HEK293 (cell line): ENCODE measurements around the gene CTSF.

Experiments
- CTCF ChIA-PET: fragments of 350-600 bp; formaldehyde crosslinking; extraction: SDS; loops from one replicate; lab custom pipeline; 2021; ENCODE audit warnings: antibody characterized with exemption; lab: Yijun Ruan, JAX
- POLR2A ChIA-PET: fragments of 300-600 bp; formaldehyde crosslinking; extraction: SDS; loops from one replicate; lab custom pipeline; 2020; ENCODE audit warnings: antibody characterized with exemption, inconsistent platforms; lab: Yijun Ruan, JAX
- H3K27ac ChIP-seq: fragments of 200-500 bp; sonication (Bioruptor generic); 2 replicates; pipeline ENCODE4 v1.5.1; 2014; ENCODE audit warnings: low read depth, low read length, control low read depth, inconsistent platforms; ENCODE audit errors: extremely low read depth
- H3K36me3 ChIP-seq, 2 experiments: fragments of 200-500 bp in 1 of 2; sonication (Bioruptor generic) in 1 of 2; 1 replicate in 1 of 2; 2 replicates in 1 of 2; pipeline ENCODE4 v1.5.1; 2014 to 2017; ENCODE audit warnings: inconsistent platforms in 2 of 2, low read length in 2 of 2; ENCODE audit not compliant: control insufficient read depth in 2 of 2, insufficient read depth in 1 of 2
- H3K4me1 ChIP-seq: fragments of 200-500 bp; sonication (Bioruptor generic); 2 replicates; pipeline ENCODE4 v1.5.1; 2014; ENCODE audit warnings: mild to moderate bottlenecking, low read length, inconsistent platforms; ENCODE audit not compliant: control insufficient read depth, insufficient read depth
- H3K4me3 ChIP-seq: 2 replicates; pipeline ENCODE4 v1.5.1; 2011; ENCODE audit warnings: low read depth, mild to moderate bottlenecking, control low read depth, low read length, moderate library complexity
- H3K9me3 ChIP-seq: fragments of 200-500 bp; sonication (Bioruptor generic); 2 replicates; pipeline ENCODE4 v1.5.1; 2014; ENCODE audit warnings: low read depth, low read length, inconsistent platforms; ENCODE audit not compliant: control insufficient read depth, insufficient read depth
- INSM2 ChIP-seq: fragments of 450-650 bp; formaldehyde crosslinking; IDR thresholded peaks from 2 replicates; pipeline ENCODE4 v1.5.1; 2016; ENCODE audit warnings: missing biosample characterization, missing genetic modification characterization
- KLF1 ChIP-seq: fragments of 450-650 bp; formaldehyde crosslinking; IDR thresholded peaks from 2 replicates; pipeline ENCODE4 v1.5.1; 2016; ENCODE audit warnings: missing biosample characterization, missing genetic modification characterization
- MEIS1 ChIP-seq: sonication (generic); formaldehyde crosslinking; IDR thresholded peaks from 2 replicates; pipeline ENCODE4 v1.8.1; 2022; ENCODE audit warnings: missing genetic modification reagents, mild to moderate bottlenecking, borderline replicate concordance
- YY1 ChIP-seq: fragments of 450-650 bp; formaldehyde crosslinking; IDR thresholded peaks from 2 replicates; pipeline ENCODE4 v1.5.1; 2018; ENCODE audit warnings: missing biosample characterization, missing genetic modification characterization
- ZBTB17 ChIP-seq: fragments of 450-650 bp; formaldehyde crosslinking; IDR thresholded peaks from 2 replicates; pipeline ENCODE4 v1.5.1; 2016; ENCODE audit warnings: missing biosample characterization, missing genetic modification characterization
- ZNF121 ChIP-seq: fragments of 450-650 bp; formaldehyde crosslinking; IDR thresholded peaks from 2 replicates; pipeline ENCODE4 v1.5.1; 2016; ENCODE audit warnings: missing biosample characterization, missing genetic modification characterization
- ZNF133 ChIP-seq: fragments of 450-650 bp; formaldehyde crosslinking; IDR thresholded peaks from 2 replicates; pipeline ENCODE4 v1.5.1; 2016; ENCODE audit warnings: missing biosample characterization, missing genetic modification characterization
- ZNF140 ChIP-seq: fragments of 450-650 bp; formaldehyde crosslinking; IDR thresholded peaks from 2 replicates; pipeline ENCODE4 v1.5.1; 2016; ENCODE audit warnings: missing biosample characterization, missing genetic modification characterization
- ZNF175 ChIP-seq: fragments of 450-650 bp; formaldehyde crosslinking; IDR thresholded peaks from 2 replicates; pipeline ENCODE4 v1.5.1; 2016; ENCODE audit warnings: missing biosample characterization, missing genetic modification characterization
- ZNF211 ChIP-seq: fragments of 450-650 bp; formaldehyde crosslinking; IDR thresholded peaks from 2 replicates; pipeline ENCODE4 v1.5.1; 2016; ENCODE audit warnings: low read depth, missing biosample characterization, missing genetic modification characterization
- ZNF341 ChIP-seq: fragments of 450-650 bp; formaldehyde crosslinking; IDR thresholded peaks from 2 replicates; pipeline ENCODE4; 2016; ENCODE audit warnings: low read depth, missing biosample characterization, missing genetic modification characterization
- ZNF426 ChIP-seq: fragments of 450-650 bp; formaldehyde crosslinking; IDR thresholded peaks from 2 replicates; pipeline ENCODE4 v1.5.1; 2017; ENCODE audit warnings: missing biosample characterization, missing genetic modification characterization, mild to moderate bottlenecking, inconsistent platforms, moderate library complexity
- ZNF529 ChIP-seq: fragments of 450-650 bp; formaldehyde crosslinking; IDR thresholded peaks from 2 replicates; pipeline ENCODE4 v1.5.1; 2017; ENCODE audit warnings: missing genetic modification characterization, missing biosample characterization; ENCODE audit not compliant: insufficient replicate concordance
- ZNF610 ChIP-seq: fragments of 450-650 bp; formaldehyde crosslinking; IDR thresholded peaks from 2 replicates; pipeline ENCODE4 v1.5.1; 2016; ENCODE audit warnings: missing biosample characterization, missing genetic modification characterization, borderline replicate concordance
- TF ChIP-seq, protein P1 (sequence below): fragments of 450-650 bp; formaldehyde crosslinking; IDR thresholded peaks from 2 replicates; pipeline ENCODE4 v1.5.1; 2016; ENCODE audit warnings: missing biosample characterization, missing genetic modification characterization
- TF ChIP-seq, protein P2 (sequence below): fragments of 450-650 bp; formaldehyde crosslinking; IDR thresholded peaks from 2 replicates; pipeline ENCODE4 v1.5.1; 2016; ENCODE audit warnings: missing biosample characterization, missing genetic modification characterization
- TF ChIP-seq, protein P3 (sequence below): fragments of 450-650 bp; IDR thresholded peaks from 2 replicates; pipeline ENCODE4 v1.5.1; 2018; ENCODE audit warnings: missing biosample characterization, missing genetic modification characterization
- TF ChIP-seq, protein P4 (sequence below): fragments of 450-650 bp; formaldehyde crosslinking; IDR thresholded peaks from 2 replicates; pipeline ENCODE4 v1.5.1; 2016; ENCODE audit warnings: missing biosample characterization, missing genetic modification characterization, borderline replicate concordance

CTSF gene

DNA sequence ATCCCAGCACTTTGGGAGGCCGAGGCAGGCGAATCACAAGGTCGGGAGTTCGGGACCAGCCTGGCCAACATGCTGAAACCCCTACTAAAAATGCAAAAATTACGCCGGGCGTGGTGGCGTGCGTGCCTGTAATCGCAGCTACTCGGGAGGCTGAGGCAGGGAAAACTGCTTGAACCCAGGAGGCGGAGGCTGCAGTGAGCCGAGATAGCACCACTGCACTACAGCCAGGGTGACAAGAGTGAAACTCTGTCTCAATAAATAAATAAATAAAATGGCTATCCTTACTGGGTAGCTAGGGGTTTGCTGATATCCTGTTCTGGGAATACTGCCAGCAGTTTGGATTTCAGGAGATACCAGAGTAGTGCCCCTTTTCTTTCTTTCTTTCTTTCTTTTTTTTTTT lies 45.7 kb upstream of the CTSF start:
- TF ChIP-seq, protein P1, sequence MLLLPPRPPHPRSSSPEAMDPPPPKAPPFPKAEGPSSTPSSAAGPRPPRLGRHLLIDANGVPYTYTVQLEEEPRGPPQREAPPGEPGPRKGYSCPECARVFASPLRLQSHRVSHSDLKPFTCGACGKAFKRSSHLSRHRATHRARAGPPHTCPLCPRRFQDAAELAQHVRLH (tag by site-specific recombination) = 0 out of 2 replicates have a peak, but pooled peaks have one; percentile 14
- TF ChIP-seq ZNF610 (tag by site-specific recombination) (no peak), ZNF140 (tag by site-specific recombination) (no peak)
- TF ChIP-seq, protein P2, sequence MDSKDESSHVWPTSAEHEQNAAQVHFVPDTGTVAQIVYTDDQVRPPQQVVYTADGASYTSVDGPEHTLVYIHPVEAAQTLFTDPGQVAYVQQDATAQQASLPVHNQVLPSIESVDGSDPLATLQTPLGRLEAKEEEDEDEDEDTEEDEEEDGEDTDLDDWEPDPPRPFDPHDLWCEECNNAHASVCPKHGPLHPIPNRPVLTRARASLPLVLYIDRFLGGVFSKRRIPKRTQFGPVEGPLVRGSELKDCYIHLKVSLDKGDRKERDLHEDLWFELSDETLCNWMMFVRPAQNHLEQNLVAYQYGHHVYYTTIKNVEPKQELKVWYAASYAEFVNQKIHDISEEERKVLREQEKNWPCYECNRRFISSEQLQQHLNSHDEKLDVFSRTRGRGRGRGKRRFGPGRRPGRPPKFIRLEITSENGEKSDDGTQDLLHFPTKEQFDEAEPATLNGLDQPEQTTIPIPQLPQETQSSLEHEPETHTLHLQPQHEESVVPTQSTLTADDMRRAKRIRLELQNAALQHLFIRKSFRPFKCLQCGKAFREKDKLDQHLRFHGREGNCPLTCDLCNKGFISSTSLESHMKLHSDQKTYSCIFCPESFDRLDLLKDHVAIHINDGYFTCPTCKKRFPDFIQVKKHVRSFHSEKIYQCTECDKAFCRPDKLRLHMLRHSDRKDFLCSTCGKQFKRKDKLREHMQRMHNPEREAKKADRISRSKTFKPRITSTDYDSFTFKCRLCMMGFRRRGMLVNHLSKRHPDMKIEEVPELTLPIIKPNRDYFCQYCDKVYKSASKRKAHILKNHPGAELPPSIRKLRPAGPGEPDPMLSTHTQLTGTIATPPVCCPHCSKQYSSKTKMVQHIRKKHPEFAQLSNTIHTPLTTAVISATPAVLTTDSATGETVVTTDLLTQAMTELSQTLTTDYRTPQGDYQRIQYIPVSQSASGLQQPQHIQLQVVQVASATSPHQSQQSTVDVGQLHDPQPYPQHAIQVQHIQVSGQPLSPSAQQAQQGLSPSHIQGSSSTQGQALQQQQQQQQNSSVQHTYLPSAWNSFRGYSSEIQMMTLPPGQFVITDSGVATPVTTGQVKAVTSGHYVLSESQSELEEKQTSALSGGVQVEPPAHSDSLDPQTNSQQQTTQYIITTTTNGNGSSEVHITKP (tag by site-specific recombination) = peak; percentile 48
- H3K4me1 ChIP-seq = no peaks in the 10 kb centered on the region
- POLR2A ChIA-PET = interaction anchor here (0.7 to 1.2 kb wide), 4 partner anchors 24 to 229 kb away, joined by 3 to 6 read pairs (median 3); partner anchors contain the start of genes RBM4 and ZDHHC24
- H3K27ac ChIP-seq = no peak overlapping the region
- no peak overlapping the region for H3K4me3 ChIP-seq
- H3K9me3 ChIP-seq = no peaks in the 10 kb centered on the region
- peaks cover 0 to 19% of the 10 kb centered on the region in 2 experiments; a peak in 1 of 3 replicates for H3K36me3 ChIP-seq
- CTCF ChIA-PET = interaction anchor here (0.5 to 1.4 kb wide), 4 partner anchors 21 to 220 kb away, joined by 3 to 4 read pairs (median 4); partner anchors contain the start of genes CCDC87 and CCS

- no peaks in the 10 kb centered on the region for H3K9me3 ChIP-seq
- no peak overlapping the region for H3K4me3 ChIP-seq
- peaks cover 0 to 3% of the 10 kb centered on the region in 2 experiments; a peak in 1 of 3 replicates for H3K36me3 ChIP-seq
- CTCF ChIA-PET = interaction anchor here (0.6 to 2.2 kb wide), 5 partner anchors 18 to 176 kb away, joined by 3 to 6 read pairs (median 5); partner anchors contain the start of genes CCDC87, CCS and RBM4B
- TF ChIP-seq ZNF211 = no peak
- TF ChIP-seq ZNF529 (tag by site-specific recombination) = no peak
- no peak for TF ChIP-seq MEIS1
- no peak for TF ChIP-seq ZNF426 (tag by site-specific recombination)
- TF ChIP-seq KLF1 (tag by site-specific recombination) = 0 out of 2 replicates have a peak, but pooled peaks have one; percentile 41
- no peaks in the 10 kb centered on the region for H3K4me1 ChIP-seq
- H3K27ac ChIP-seq = no peak overlapping the region
- POLR2A ChIA-PET = interaction anchor here (0.9 to 1.5 kb wide), 2 partner anchors 16 to 20 kb away, joined by 3 to 4 read pairs; partner anchors contain the start of genes CCDC87 and CCS
Measured at GRCh38 chr11:66612458-66612857, 44.1 kb upstream of the CTSF start.

GRCh38 chr11:66609721-66610617 lies 41.6 kb upstream of the CTSF start:
- no peak overlapping the region for H3K27ac ChIP-seq
- ChIA-PET POLR2A (interaction anchor here (0.6 kb wide), 1 partner anchor 14 kb away, joined by 4 read pairs; no protein-coding TSS in a partner anchor), CTCF (interaction anchor here (1.2 to 1.4 kb wide), 2 partner anchors 17 to 30 kb away, joined by 3 to 4 read pairs; partner anchors contain the start of genes CCDC87 and CCS)
- peaks cover 0 to 22% of the 10 kb centered on the region in 2 experiments; a peak in 1 of 3 replicates for H3K36me3 ChIP-seq
- H3K9me3 ChIP-seq = no peaks in the 10 kb centered on the region
- no peak overlapping the region for H3K4me3 ChIP-seq
- no peaks in the 10 kb centered on the region for H3K4me1 ChIP-seq
- TF ChIP-seq ZBTB17 (tag by site-specific recombination) (no peak), ZNF121 (no peak), INSM2 (tag by site-specific recombination) (no peak), ZNF133 (tag by site-specific recombination) (no peak), YY1 (tag by site-specific recombination) (no peak), ZNF175 (tag by site-specific recombination) (no peak), ZNF341 (tag by site-specific recombination) (no peak)
- TF ChIP-seq, protein P3, sequence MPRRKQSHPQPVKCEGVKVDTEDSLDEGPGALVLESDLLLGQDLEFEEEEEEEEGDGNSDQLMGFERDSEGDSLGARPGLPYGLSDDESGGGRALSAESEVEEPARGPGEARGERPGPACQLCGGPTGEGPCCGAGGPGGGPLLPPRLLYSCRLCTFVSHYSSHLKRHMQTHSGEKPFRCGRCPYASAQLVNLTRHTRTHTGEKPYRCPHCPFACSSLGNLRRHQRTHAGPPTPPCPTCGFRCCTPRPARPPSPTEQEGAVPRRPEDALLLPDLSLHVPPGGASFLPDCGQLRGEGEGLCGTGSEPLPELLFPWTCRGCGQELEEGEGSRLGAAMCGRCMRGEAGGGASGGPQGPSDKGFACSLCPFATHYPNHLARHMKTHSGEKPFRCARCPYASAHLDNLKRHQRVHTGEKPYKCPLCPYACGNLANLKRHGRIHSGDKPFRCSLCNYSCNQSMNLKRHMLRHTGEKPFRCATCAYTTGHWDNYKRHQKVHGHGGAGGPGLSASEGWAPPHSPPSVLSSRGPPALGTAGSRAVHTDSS (tag by site-specific recombination) = no peak
- TF ChIP-seq, protein P4, sequence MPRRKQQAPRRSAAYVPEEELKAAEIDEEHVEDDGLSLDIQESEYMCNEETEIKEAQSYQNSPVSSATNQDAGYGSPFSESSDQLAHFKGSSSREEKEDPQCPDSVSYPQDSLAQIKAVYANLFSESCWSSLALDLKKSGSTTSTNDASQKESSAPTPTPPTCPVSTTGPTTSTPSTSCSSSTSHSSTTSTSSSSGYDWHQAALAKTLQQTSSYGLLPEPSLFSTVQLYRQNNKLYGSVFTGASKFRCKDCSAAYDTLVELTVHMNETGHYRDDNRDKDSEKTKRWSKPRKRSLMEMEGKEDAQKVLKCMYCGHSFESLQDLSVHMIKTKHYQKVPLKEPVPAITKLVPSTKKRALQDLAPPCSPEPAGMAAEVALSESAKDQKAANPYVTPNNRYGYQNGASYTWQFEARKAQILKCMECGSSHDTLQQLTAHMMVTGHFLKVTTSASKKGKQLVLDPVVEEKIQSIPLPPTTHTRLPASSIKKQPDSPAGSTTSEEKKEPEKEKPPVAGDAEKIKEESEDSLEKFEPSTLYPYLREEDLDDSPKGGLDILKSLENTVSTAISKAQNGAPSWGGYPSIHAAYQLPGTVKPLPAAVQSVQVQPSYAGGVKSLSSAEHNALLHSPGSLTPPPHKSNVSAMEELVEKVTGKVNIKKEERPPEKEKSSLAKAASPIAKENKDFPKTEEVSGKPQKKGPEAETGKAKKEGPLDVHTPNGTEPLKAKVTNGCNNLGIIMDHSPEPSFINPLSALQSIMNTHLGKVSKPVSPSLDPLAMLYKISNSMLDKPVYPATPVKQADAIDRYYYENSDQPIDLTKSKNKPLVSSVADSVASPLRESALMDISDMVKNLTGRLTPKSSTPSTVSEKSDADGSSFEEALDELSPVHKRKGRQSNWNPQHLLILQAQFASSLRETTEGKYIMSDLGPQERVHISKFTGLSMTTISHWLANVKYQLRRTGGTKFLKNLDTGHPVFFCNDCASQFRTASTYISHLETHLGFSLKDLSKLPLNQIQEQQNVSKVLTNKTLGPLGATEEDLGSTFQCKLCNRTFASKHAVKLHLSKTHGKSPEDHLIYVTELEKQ (tag by site-specific recombination) = no peak
